GM18508 (cell line): ENCODE measurements around the gene ERBB4.

ENCODE experiments used
- ATAC-seq: cut with Tn5 transposase; IDR thresholded peaks from one replicate; pipeline ENCODE4 v1.9.1; 2021; ENCODE audit warnings: moderate number of reproducible peaks; ENCODE audit not compliant: insufficient read depth, unreplicated experiment

Gene ERBB4

DNA sequence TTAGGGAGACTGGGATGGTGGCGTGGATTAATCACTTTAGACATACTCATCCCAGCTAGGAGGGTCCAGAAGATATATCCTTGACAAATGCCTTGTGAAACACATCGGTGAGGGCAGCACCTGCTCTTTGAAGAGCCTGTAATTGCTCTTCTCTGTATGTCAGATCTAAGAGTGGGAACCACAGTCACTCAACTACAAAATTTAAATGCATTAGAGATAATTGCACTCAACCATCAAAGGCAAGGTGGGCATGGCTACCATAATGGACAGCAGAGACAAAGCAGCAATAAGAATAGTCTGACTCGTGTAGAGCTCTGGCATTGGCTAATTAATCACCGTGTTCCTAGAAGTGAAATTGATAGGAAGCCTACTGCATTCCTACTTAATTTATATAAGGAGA is 96.8 kb downstream of the ERBB4 start:
- ATAC-seq = no peak

DNA sequence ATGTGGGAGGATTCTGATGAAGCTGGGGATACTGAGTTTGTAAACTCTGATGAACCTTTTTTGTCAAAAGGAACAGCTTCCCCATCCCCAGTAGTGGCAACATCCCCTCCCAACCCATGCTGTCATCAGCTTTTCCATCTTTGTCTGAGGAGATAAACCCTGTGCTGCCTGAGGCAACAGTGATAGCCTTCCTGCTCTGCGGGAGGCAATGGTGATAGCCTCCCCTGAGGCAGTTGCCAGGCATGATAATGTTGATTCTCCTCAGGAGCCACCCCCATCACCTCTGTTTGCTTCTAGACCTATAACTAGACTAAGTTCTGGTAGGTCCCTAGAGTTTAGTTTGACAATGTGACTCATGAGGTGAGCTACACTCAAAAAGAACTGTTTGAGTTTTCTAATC is 97.5 kb downstream of the ERBB4 start:
- no peak for ATAC-seq

DNA sequence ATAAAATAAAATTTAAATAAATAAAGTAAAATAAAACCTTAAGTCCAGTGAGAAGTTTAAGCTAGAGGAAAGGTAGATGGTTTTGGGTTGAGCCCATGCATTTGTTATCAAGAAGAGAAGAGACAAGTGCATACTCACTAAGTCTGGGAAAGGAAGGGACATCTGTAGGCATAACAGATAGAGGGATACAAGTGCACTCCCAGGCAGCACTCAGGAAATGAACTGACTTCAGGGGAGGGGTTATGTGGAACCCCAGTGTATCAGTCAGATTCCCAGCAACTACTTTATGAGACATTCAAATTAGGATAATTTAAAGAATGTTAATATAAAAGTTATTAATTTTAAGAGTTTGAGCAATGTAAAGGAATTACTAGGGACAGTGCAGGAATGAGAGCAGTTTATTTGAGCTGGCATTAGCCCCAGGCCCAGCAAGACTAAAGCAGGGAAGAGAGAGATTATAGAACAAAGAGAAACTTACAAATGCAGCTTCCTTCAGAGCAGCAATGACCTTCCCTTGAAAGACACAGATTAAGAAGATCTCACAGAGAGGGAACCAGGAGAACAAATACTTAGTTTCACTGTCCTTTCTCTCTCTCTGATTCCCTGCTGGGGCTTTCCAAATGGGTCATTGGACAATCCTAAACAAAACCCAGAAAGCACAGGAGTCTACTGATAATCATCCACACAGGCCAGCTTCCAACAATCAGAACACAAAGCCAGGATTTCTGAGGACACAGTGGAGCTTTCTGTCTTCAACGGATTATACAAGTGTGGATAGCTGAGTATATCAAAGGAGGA is 109.7 kb downstream of the ERBB4 start:
- ATAC-seq = no peak

DNA sequence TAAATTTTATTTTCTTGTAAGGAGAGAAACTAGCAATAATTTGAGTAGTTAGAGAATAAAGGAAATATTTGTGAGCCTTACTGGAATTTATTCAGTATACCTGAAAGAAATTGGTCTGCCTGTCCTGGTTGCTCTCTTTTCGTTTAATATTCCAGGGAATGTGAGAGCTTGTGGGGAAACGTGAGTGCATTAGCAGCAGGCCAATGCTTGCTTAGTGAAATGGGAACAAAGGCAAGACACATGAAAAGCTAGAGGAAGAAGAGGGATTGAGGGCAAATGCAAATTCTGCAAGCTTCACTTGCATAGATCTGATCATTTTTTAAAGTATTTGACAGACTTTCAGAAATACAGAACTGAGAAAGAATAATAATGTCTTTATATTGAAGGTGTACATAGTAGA is 111.0 kb downstream of the ERBB4 start:
- no peak for ATAC-seq

DNA sequence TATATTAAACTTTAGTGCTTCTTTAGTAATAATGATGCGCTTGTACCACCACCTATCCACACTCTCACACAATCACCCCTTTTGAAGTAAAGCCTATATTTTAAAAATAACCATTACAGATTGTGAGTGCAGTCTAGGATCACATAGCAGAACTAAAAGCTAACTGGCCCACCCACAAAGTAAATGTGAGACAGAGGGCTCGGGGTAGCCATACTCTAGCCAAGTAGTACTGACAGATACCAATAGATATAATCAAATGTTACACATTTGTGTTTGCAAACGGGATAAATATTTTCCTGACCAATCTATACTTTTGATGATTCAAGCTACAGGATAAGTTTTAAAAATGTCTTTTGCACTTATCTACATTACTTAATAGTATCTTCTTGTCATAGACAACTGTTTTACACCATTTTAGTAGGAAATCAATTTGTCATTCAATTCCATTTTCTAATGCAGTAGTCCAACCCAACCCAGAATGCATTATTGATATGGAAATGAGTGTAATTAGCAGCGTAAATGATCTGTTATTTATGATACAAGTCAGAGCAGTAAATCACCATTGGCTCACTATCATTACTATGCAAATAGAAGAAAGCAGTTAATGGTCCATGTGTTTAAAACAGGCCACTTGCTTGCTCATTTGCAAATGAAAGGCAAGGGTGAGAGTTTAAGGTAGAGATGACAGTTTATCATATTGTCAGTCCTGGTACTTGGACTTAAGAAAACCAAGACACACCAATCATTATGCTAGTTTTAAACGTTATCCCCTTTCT is 111.8 kb downstream of the ERBB4 start:
- no peak for ATAC-seq

DNA sequence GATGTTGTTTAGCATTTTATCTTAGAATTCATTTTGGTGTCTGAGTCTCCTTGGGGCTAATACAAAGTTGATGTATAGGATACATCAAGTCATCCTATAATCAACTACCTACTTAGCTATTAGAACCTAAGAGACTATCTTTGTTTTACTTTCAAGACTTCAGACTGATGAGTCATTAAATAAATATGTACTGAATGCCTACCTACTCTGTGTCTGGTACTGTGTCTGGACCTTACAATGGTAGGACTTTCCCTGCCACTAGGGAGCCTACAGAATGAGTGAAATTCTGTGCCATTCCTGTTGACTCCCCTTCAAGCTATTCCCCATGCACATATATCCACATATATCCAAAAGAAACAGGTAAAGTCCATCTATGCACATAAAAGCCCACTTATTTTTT is 114.5 kb downstream of the ERBB4 start:
- no peak for ATAC-seq

DNA sequence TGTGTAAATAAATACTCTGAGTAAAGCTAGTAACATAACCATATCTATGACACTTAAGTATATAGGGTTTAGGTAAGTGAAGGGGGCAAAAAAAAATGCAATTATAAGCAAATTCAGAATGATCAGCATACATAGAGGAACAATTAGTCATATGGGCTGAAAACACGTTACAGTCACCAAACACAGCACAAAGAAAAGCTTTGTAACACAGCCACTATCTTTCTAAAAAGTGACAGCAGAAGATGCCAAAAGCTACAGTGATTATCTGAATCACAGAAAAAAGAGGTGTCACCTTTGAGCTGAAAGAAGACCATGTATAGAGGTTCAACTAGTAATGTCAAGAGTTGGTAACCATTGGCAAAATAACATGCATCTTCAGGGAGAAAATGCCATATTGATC is 115.5 kb downstream of the ERBB4 start:
- no peak for ATAC-seq

GRCh38 chr2:212421556-212422334 is 116.9 kb downstream of the ERBB4 start:
- no peak for ATAC-seq

- no peak for ATAC-seq
Measured at GRCh38 chr2:212416086-212416485, 122.5 kb downstream of the ERBB4 start.

DNA sequence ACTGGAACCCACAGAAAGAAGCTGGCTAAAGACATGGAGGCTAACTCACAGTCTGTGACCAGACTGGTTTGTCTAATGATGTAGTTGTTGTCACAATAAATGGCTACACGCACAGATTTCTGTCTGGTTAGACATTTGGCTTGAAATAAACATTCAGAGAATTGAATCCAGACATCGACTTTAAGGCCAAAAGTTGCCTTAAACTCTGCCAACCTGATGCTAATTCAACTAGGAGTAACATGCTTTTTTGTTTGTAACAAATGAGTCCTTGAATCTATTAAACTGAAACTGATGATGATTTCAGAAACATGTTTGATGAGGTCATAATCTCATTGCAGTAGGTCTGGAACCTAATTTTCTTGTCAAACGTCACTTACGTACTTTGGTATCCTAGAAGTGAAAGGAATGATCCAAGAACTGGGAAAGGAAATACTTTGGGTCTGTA is 123.8 kb downstream of the ERBB4 start:
- no peak for ATAC-seq

- ATAC-seq = no peak
Measured at GRCh38 chr2:212409560-212409959, 129.0 kb downstream of the ERBB4 start.

- ATAC-seq = no peak
Measured at GRCh38 chr2:212408524-212408923, 130.1 kb downstream of the ERBB4 start.

DNA sequence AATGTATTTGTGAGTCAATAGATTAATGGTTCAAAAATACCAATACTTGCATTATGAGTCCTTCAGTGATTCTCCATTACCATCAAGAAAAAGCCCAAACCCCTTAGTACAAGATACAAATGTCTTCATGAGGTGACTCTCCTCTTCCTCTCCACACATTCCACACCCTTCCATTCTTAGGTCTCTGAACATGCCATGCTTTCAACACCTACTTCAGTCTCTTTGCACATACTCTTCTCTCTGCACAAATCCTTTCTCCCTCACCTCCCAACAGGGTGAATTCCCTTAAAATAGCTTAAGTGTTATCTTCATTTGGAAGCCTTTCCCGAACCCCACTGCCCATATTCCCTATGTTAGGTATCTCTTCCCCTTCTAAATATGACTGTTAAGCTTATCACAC is 131.9 kb downstream of the ERBB4 start:
- ATAC-seq = no peak

DNA sequence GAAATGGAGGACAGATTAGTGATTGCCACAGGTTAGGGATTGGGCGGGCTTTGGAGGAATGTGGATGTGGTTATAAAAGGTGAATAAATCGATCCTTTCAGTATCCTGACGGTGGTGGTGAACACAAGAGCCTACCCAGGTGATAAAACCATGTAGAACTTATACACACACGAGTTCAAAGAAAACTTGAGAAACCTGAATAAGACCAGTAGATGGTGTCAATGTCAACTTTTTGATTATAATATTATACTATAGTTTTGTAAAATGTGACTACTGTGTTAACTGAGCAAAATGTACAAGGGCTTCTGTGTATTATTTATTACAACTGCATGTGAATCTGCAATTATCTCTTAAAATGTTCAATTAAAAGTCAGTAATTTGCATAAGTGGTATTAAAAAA is 136.3 kb downstream of the ERBB4 start:
- ATAC-seq = no peak

GRCh38 chr2:212398316-212398715 is 140.3 kb downstream of the ERBB4 start:
- no peak for ATAC-seq

DNA sequence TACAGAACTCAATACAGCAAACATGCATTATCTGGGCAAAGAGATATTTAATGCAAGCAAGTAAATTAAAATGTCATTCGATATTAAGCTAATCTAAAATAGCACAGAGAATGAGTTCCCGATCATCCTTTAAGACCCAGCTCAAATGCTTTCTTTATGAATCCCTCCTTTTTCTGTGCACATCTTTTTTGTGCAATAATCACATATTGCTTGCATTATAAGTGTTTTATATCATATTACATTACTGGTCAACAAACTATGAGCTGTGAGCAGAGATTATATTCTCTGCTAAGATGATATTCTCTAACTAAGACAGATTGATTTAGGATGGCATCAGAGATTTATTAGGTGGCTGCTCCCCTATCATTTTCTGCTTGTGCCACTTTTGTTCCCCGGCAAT is 146.1 kb downstream of the ERBB4 start:
- no peak for ATAC-seq

GRCh38 chr2:212392043-212392442 is 146.6 kb downstream of the ERBB4 start:
- no peak for ATAC-seq

GRCh38 chr2:212387146-212387545 is 151.5 kb downstream of the ERBB4 start:
- no peak for ATAC-seq

- ATAC-seq = no peak
Measured at GRCh38 chr2:212385241-212385640, 153.4 kb downstream of the ERBB4 start.

DNA sequence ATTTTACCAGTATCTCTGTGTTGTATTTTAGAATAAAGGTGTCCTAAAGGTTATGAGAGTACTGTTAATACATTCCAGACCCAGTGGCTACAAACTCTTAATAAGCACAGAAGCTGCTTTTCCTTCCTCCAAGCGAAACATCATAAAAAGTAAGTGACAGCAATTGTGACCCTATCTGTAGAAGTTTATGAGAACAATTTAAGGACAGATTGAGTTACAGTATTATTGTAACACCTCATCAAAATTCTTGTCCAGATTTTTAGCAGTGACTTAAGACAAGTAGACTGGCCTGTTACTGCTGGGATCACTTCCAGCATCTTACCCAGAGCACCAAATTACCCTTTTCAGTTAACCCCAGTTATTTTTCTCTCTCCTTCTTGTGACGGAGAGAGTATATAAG is 154.6 kb downstream of the ERBB4 start:
- ATAC-seq = no peak
